HepG2 (cell line): Measurements from ENCODE around the gene ZNF618. TPM values are rescaled to one million over a fixed set of nuclear protein-coding genes. Genes with fewer than 3 reads are reported as not detected.

Experiments used
- ATAC-seq: fragments of 200-7000 bp; cut with Tn5 transposase; 3 replicates; pipeline ENCODE4 v1.9.1; 2020; ENCODE audit warnings: mild to moderate bottlenecking, moderate library complexity
- BruUV-seq: library from RNA; stranded (reverse); fragments of 400-500 nt; replicated peaks from 2 replicates; lab custom pipeline; 2021; lab: Mats Ljungman, UMichigan
- CTCF ChIA-PET: fragments of 300-600 bp; formaldehyde crosslinking; extraction: SDS; loops from one replicate; lab custom pipeline; 2021; ENCODE audit warnings: low total read pairs, inconsistent platforms, low intra/inter-chr PET ratio; lab: Yijun Ruan, JAX
- POLR2A ChIA-PET: fragments of 350-600 bp; sonication (Branson Sonifier 250); formaldehyde crosslinking; loops from one replicate; lab custom pipeline; 2020; ENCODE audit warnings: antibody characterized with exemption, inconsistent platforms; lab: Yijun Ruan, JAX
- DNase-seq: peaks from one replicate; pipeline ENCODE4 v3.0.0-alpha.2; 2015; ENCODE audit warnings: low spot score
- FAIRE-seq: peaks from 3 replicates; lab custom pipeline; 2011; peaks lifted over from hg19 to GRCh38; lab: Jason Lieb, UNC
- H2AFZ ChIP-seq: one replicate; pipeline ENCODE4 v1.6.1; 2011; ENCODE audit warnings: low read length, inconsistent platforms
- H3K27ac ChIP-seq: fragments of 300-600 bp; 3 replicates; pipeline ENCODE4 v1.8.0; 2011; ENCODE audit warnings: mixed run types, mild to moderate bottlenecking, mixed read lengths, low read length, inconsistent platforms; ENCODE audit not compliant: insufficient read depth; ENCODE audit errors: extremely low read length
- H3K27me3 ChIP-seq, 2 experiments: fragments of 200-600 bp in 1 of 2; 2 replicates in 1 of 2; 3 replicates in 1 of 2; pipeline versions ENCODE4 v1.6.0 to v1.8.0; 2011; ENCODE audit warnings: low read length in 2 of 2, mild to moderate bottlenecking in 2 of 2, moderate library complexity in 2 of 2, inconsistent platforms in 1 of 2; ENCODE audit not compliant: insufficient read depth in 2 of 2, control insufficient read depth in 1 of 2
- H3K36me3 ChIP-seq, 2 experiments: fragments of 200-600 bp in 1 of 2; replicated peaks in 1 of 2; 2 replicates in 1 of 2; 3 replicates in 1 of 2; pipeline versions ENCODE4 v1.5.1 to v1.8.0; 2011; ENCODE audit warnings: low read length in 2 of 2, inconsistent platforms in 1 of 2; ENCODE audit not compliant: insufficient read depth in 2 of 2, control insufficient read depth in 1 of 2
- H3K4me1 ChIP-seq: 2 replicates; pipeline ENCODE4 v1.5.1; 2012; ENCODE audit warnings: low read length, inconsistent platforms; ENCODE audit not compliant: insufficient read depth
- H3K4me2 ChIP-seq: 2 replicates; pipeline ENCODE4 v1.6.0; 2011; ENCODE audit warnings: low read depth, low read length, inconsistent platforms
- H3K4me3 ChIP-seq, 3 experiments: fragments of 200-600 bp in 1 of 3; sonication (generic), shearing (Covaris generic) in 1 of 3; replicated peaks in 1 of 3; 2 replicates each; pipeline ENCODE4 v1.5.1; 2011 to 2016; ENCODE audit warnings: low read length in 3 of 3, inconsistent platforms in 2 of 3, low read depth in 2 of 3, mild to moderate bottlenecking in 2 of 3, control low read depth in 1 of 3, mixed read lengths in 1 of 3; ENCODE audit not compliant: insufficient read depth in 1 of 3
- H3K79me2 ChIP-seq: one replicate; pipeline ENCODE4 v1.6.1; 2011; ENCODE audit warnings: low read length, inconsistent platforms; ENCODE audit not compliant: insufficient read depth
- H3K9ac ChIP-seq: 2 replicates; pipeline ENCODE4 v1.6.0; 2011; ENCODE audit warnings: mild to moderate bottlenecking, low read depth, low read length, inconsistent platforms; ENCODE audit not compliant: insufficient read depth
- H3K9me3 ChIP-seq: 2 replicates; pipeline ENCODE4 v1.5.1; 2012; ENCODE audit warnings: mild to moderate bottlenecking, low read length
- H4K20me1 ChIP-seq: 2 replicates; pipeline ENCODE4 v1.6.0; 2011; ENCODE audit warnings: inconsistent platforms, mild to moderate bottlenecking, low read length, moderate library complexity; ENCODE audit not compliant: insufficient read depth
- CREM ChIP-seq, 2 experiments: sonication (generic) in 1 of 2; formaldehyde crosslinking in 1 of 2; IDR thresholded peaks; 2 replicates each; pipeline versions ENCODE4 v1.4.0 to v1.6.1; 2016 to 2020; ENCODE audit warnings: antibody characterized with exemption in 1 of 2, mild to moderate bottlenecking in 1 of 2, missing genetic modification reagents in 1 of 2
- EEA1 ChIP-seq: sonication (generic); formaldehyde crosslinking; IDR thresholded peaks from 2 replicates; pipeline ENCODE4 v1.5.1; 2020; ENCODE audit warnings: mild to moderate bottlenecking, missing genetic modification reagents, borderline replicate concordance
- FOXC1 ChIP-seq: sonication (generic); formaldehyde crosslinking; IDR thresholded peaks from 2 replicates; pipeline ENCODE4 v1.8.0; 2022; ENCODE audit warnings: mild to moderate bottlenecking, missing genetic modification reagents, borderline replicate concordance
- KLF13 ChIP-seq: sonication (generic); formaldehyde crosslinking; IDR thresholded peaks from 2 replicates; pipeline ENCODE4 v1.4.0; 2020; ENCODE audit warnings: mild to moderate bottlenecking, missing genetic modification reagents
- REXO4 ChIP-seq: sonication (generic); formaldehyde crosslinking; IDR thresholded peaks from 2 replicates; pipeline ENCODE4 v1.8.0; 2022; ENCODE audit warnings: missing genetic modification reagents, mild to moderate bottlenecking, borderline replicate concordance
- RFX3 ChIP-seq: IDR thresholded peaks from 2 replicates; pipeline ENCODE4 v1.6.1; 2016; ENCODE audit warnings: missing biosample characterization, missing genetic modification reagents
- RORA ChIP-seq: sonication (generic); formaldehyde crosslinking; IDR thresholded peaks from 2 replicates; pipeline ENCODE4 v1.5.0; 2020; ENCODE audit warnings: mild to moderate bottlenecking, missing genetic modification reagents, moderate library complexity
- SMAD9 ChIP-seq: sonication (generic); formaldehyde crosslinking; IDR thresholded peaks from 2 replicates; pipeline ENCODE4 v1.5.1; 2020; ENCODE audit warnings: mild to moderate bottlenecking, missing genetic modification reagents
- SRF ChIP-seq: IDR thresholded peaks from 2 replicates; pipeline ENCODE4 v1.6.1; 2011; ENCODE audit warnings: mild to moderate bottlenecking, low read depth, low read length, moderate library complexity
- SRSF9 ChIP-seq: fragments of 200-400 bp; formaldehyde crosslinking; IDR thresholded peaks from 2 replicates; pipeline ENCODE4 v1.6.1; 2018; ENCODE audit warnings: borderline replicate concordance, mild to moderate bottlenecking, low read depth, low read length; ENCODE audit not compliant: insufficient read depth, poor library complexity, severe bottlenecking
- SSRP1 ChIP-seq: IDR thresholded peaks from 2 replicates; pipeline ENCODE4 v1.6.1; 2016; ENCODE audit warnings: control low read depth
- TAF15 ChIP-seq: fragments of 200-400 bp; formaldehyde crosslinking; IDR thresholded peaks from one replicate; pipeline ENCODE4 v1.6.1; 2018; ENCODE audit warnings: mild to moderate bottlenecking, low read depth, low read length; ENCODE audit not compliant: poor library complexity, severe bottlenecking
- ZIK1 ChIP-seq: sonication (generic); formaldehyde crosslinking; IDR thresholded peaks from 2 replicates; pipeline ENCODE4 v1.5.0; 2020; ENCODE audit warnings: mild to moderate bottlenecking, low read depth, missing genetic modification reagents, borderline replicate concordance
- ZNF264 ChIP-seq: sonication (generic); formaldehyde crosslinking; IDR thresholded peaks from 2 replicates; pipeline ENCODE4 v1.4.0; 2020; ENCODE audit warnings: missing genetic modification reagents
- ZNF484 ChIP-seq: sonication (generic); formaldehyde crosslinking; IDR thresholded peaks from 2 replicates; pipeline ENCODE4 v1.5.1; 2020; ENCODE audit warnings: mild to moderate bottlenecking, low read depth, missing genetic modification reagents, borderline replicate concordance
- ZNF549 ChIP-seq: sonication (generic); formaldehyde crosslinking; IDR thresholded peaks from 2 replicates; pipeline ENCODE4 v1.5.0; 2020; ENCODE audit warnings: missing genetic modification reagents
- ZNF703 ChIP-seq: sonication (generic); formaldehyde crosslinking; IDR thresholded peaks from 2 replicates; pipeline ENCODE4 v1.5.1; 2020; ENCODE audit warnings: missing genetic modification reagents, mild to moderate bottlenecking, moderate library complexity, borderline replicate concordance
- WGBS: methylation state at CpG from one replicate; pipeline ENCODE4 v1.1.6; 2017; ENCODE audit warnings: low lambda C conversion rate; 5-methylcytosine and 5-hydroxymethylcytosine counted together
- in situ Hi-C: cut with HindIII; loops from 2 replicates; pipeline ENCODE4 v1.10.0; 2017; ENCODE audit warnings: low pct_unique_long_range_greater_than_20kb; ENCODE audit not compliant: extremely low pct_ligation_motif_present
- intact Hi-C: fragments of 100-400 bp; cut with micrococcal nuclease; formaldehyde crosslinking; loops from one replicate; pipeline ENCODE4 v1.10.0; 2022; ENCODE audit not compliant: unreplicated experiment
- polyA plus RNA-seq, 8 experiments: library from polyadenylated mRNA; depleted of rRNA in 3 of 8; stranded (reverse) in 7 of 8; unstranded in 1 of 8; fragments of >200 nt; fragmentation: Illumina TruSeq in 4 of 8; extraction: Trizol in 4 of 8; gene quantifications; 2 replicates each; pipeline versions ENCODE4 v1.2.1 to v1.2.3, GENCODE V29; 2011 to 2016; ENCODE audit warnings: low read depth in 4 of 8, missing spikeins in 1 of 8, mixed read lengths in 1 of 8; ENCODE audit not compliant: insufficient read depth in 1 of 8
- total RNA-seq, 5 experiments: library from RNA; depleted of rRNA; stranded (reverse); fragments of >200 nt; fragmentation: Illumina TruSeq; extraction: Trizol; gene quantifications; 2 replicates each; pipeline ENCODE4 v1.2.3, GENCODE V29; 2016; ENCODE audit warnings: low read depth in 1 of 5
- TF ChIP-seq, protein P1 (sequence below): sonication (generic); formaldehyde crosslinking; IDR thresholded peaks from 2 replicates; pipeline ENCODE4 v1.4.0; 2020; ENCODE audit warnings: missing genetic modification reagents

Gene ZNF618
- total and polyA plus RNA-seq, 2 of the 13 experiments (the other 11 are each of a cell fraction or from before 2014, with no cell fraction given) = 0.07 TPM

GRCh38 chr9:114051706-114052105, 175.6 kb downstream of the ZNF618 start (continued):
- TF ChIP-seq ZNF703 (no peak), CREM (IDR thresholded peaks at IDR 0.05) (no peak), CREM (CRISPR knock-in tag; IDR thresholded peaks at IDR 0.05) (no peak), TAF15 (no peak)

GRCh38 chr9:114053246-114054005, 177.3 kb downstream of the ZNF618 start:
- Histone ChIP-seq H3K4me3 (no peak overlapping the region), H3K4me1 (peaks cover 17% of the 10 kb centered on the region), H2AFZ (no peak overlapping the region), H3K27ac (no peak overlapping the region)
- FAIRE-seq = no peak
- CTCF ChIA-PET = no interaction called here
- no TSS peak for BruUV-seq
- no peak for TF ChIP-seq REXO4 (CRISPR knock-in tag)
- no peak for TF ChIP-seq ZNF484 (CRISPR knock-in tag)
- TF ChIP-seq RFX3 (CRISPR knock-in tag) = no peak
- TF ChIP-seq, protein P1, sequence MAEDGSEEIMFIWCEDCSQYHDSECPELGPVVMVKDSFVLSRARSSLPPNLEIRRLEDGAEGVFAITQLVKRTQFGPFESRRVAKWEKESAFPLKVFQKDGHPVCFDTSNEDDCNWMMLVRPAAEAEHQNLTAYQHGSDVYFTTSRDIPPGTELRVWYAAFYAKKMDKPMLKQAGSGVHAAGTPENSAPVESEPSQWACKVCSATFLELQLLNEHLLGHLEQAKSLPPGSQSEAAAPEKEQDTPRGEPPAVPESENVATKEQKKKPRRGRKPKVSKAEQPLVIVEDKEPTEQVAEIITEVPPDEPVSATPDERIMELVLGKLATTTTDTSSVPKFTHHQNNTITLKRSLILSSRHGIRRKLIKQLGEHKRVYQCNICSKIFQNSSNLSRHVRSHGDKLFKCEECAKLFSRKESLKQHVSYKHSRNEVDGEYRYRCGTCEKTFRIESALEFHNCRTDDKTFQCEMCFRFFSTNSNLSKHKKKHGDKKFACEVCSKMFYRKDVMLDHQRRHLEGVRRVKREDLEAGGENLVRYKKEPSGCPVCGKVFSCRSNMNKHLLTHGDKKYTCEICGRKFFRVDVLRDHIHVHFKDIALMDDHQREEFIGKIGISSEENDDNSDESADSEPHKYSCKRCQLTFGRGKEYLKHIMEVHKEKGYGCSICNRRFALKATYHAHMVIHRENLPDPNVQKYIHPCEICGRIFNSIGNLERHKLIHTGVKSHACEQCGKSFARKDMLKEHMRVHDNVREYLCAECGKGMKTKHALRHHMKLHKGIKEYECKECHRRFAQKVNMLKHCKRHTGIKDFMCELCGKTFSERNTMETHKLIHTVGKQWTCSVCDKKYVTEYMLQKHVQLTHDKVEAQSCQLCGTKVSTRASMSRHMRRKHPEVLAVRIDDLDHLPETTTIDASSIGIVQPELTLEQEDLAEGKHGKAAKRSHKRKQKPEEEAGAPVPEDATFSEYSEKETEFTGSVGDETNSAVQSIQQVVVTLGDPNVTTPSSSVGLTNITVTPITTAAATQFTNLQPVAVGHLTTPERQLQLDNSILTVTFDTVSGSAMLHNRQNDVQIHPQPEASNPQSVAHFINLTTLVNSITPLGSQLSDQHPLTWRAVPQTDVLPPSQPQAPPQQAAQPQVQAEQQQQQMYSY (CRISPR knock-in tag) = no peak
- no peak for TF ChIP-seq ZNF264 (CRISPR knock-in tag)
- TF ChIP-seq KLF13 (CRISPR knock-in tag) = no peak
- no peak for TF ChIP-seq SRF
- TF ChIP-seq EEA1 = no peak
- no peak for TF ChIP-seq SRSF9
- TF ChIP-seq FOXC1 (CRISPR knock-in tag) = no peak
- TF ChIP-seq RORA (CRISPR knock-in tag) = no peak
- TF ChIP-seq ZIK1 (CRISPR knock-in tag) = no peak
- TF ChIP-seq SMAD9 (CRISPR knock-in tag) = no peak
- no peak for TF ChIP-seq ZNF549 (CRISPR knock-in tag)
- no peak for TF ChIP-seq SSRP1
- TF ChIP-seq, all 625 proteins: peak for 0
- DNase-seq (no peak), ATAC-seq (no peak)
- Histone ChIP-seq H4K20me1 (no peaks in the 10 kb centered on the region), H3K27me3 (peaks cover 2 to 6% of the 10 kb centered on the region in 2 experiments; a peak in 3 of 5 replicates), H3K4me2 (no peak overlapping the region), H3K9me3 (no peaks in the 10 kb centered on the region), H3K79me2 (no peaks in the 10 kb centered on the region), H3K9ac (no peak overlapping the region), H3K36me3 (no peaks in the 10 kb centered on the region)
- POLR2A ChIA-PET = no interaction called here
- intact Hi-C loops (no loop called here), in situ Hi-C loops (no loop called here)
- 69% methylated on average over 8 of the region's 8 CpGs for WGBS
